Neuron (in vitro differentiated cells): ENCODE data around the gene PTCD1.
A peak's percentile ranks its signal among the peaks of the same experiment; 100 is the strongest.

Source experiments
- H2AFZ ChIP-seq: one replicate; pipeline ENCODE4 v1.6.1; 2013; ENCODE audit warnings: low read depth, mild to moderate bottlenecking, inconsistent platforms, low read length, moderate library complexity
- H3K27me3 ChIP-seq: one replicate; pipeline ENCODE4 v1.6.1; 2013; ENCODE audit warnings: low read length; ENCODE audit not compliant: insufficient read depth
- H3K36me3 ChIP-seq: one replicate; pipeline ENCODE4 v1.6.1; 2013; ENCODE audit warnings: low read length; ENCODE audit not compliant: insufficient read depth
- H3K4me1 ChIP-seq: one replicate; pipeline ENCODE4 v1.6.1; 2013; ENCODE audit warnings: low read length; ENCODE audit not compliant: insufficient read depth
- H3K4me3 ChIP-seq: 2 replicates; pipeline ENCODE4 v1.5.1; 2013; ENCODE audit warnings: mild to moderate bottlenecking, low read length, moderate library complexity
- H3K9me3 ChIP-seq: one replicate; pipeline ENCODE4 v1.6.1; 2013; ENCODE audit warnings: low read length

The PTCD1 gene

GRCh38 chr7:99438573-99439480 lies at the start of gene PTCD1, which contains the start of gene CPSF4:
Gene PTCD1, minus strand, starts transcription at chr7:99438798. Its CDS starts 3,556 bp downstream, at chr7:99435242.
Gene CPSF4, plus strand, starts transcription at chr7:99438943. Its CDS starts 140 bp downstream, at chr7:99439083.
- peaks cover 34% of the 10 kb centered on the region for H3K36me3 ChIP-seq

GRCh38 chr7:99485094-99485493 lies 46.5 kb upstream of the PTCD1 start:
- no peaks in the 10 kb centered on the region for H3K9me3 ChIP-seq
- H3K4me3 ChIP-seq: no peak overlapping the region
- H3K4me1 ChIP-seq: no peaks in the 10 kb centered on the region
- no peaks in the 10 kb centered on the region for H3K27me3 ChIP-seq
- peaks cover 32% of the 10 kb centered on the region for H3K36me3 ChIP-seq
- H2AFZ ChIP-seq: no peak overlapping the region

More at GRCh38 chr7:99438573-99439480, at the start of gene PTCD1, which contains the start of gene CPSF4:
- Histone ChIP-seq H3K27me3 (no peaks in the 10 kb centered on the region), H2AFZ (peak within 1 kb of the TSS; percentile 100), H3K4me1 (peaks cover 16% of the 10 kb centered on the region), H3K9me3 (no peaks in the 10 kb centered on the region), H3K4me3 (peak within 1 kb of the TSS; percentile 99)

- no peaks in the 10 kb centered on the region for H3K9me3 ChIP-seq
- H3K4me3 ChIP-seq: no peak overlapping the region
- H2AFZ ChIP-seq: no peak overlapping the region
- H3K27me3 ChIP-seq: no peaks in the 10 kb centered on the region
- peaks cover 46% of the 10 kb centered on the region for H3K36me3 ChIP-seq
- peaks cover 2% of the 10 kb centered on the region for H3K4me1 ChIP-seq
Observed at GRCh38 chr7:99478464-99479440, 40.2 kb upstream of the PTCD1 start.

GRCh38 chr7:99476107-99476506 lies 37.5 kb upstream of the PTCD1 start:
- Histone ChIP-seq H2AFZ (no peak overlapping the region), H3K4me1 (peaks cover 3% of the 10 kb centered on the region), H3K9me3 (no peaks in the 10 kb centered on the region), H3K4me3 (no peak overlapping the region), H3K27me3 (no peaks in the 10 kb centered on the region), H3K36me3 (peaks cover 39% of the 10 kb centered on the region)

GRCh38 chr7:99473315-99473596 lies 34.7 kb upstream of the PTCD1 start:
- Histone ChIP-seq H3K36me3 (peaks cover 16% of the 10 kb centered on the region), H3K27me3 (no peaks in the 10 kb centered on the region), H3K4me1 (peaks cover 3% of the 10 kb centered on the region), H2AFZ (peak overlapping the region; percentile 56), H3K4me3 (peak overlapping the region; percentile 86), H3K9me3 (no peaks in the 10 kb centered on the region)

GRCh38 chr7:99472561-99473314 lies 34.1 kb upstream of the PTCD1 start, which contains the start of gene ZNF789:
Gene ZNF789, plus strand, starts transcription at chr7:99472890. Its CDS starts 3,567 bp downstream, at chr7:99476457.
- H3K27me3 ChIP-seq: no peaks in the 10 kb centered on the region
- peak within 1 kb of the TSS; percentile 93 for H2AFZ ChIP-seq
- no peaks in the 10 kb centered on the region for H3K9me3 ChIP-seq
- H3K4me3 ChIP-seq: peak within 1 kb of the TSS; percentile 86
- peaks cover 3% of the 10 kb centered on the region for H3K4me1 ChIP-seq
- peaks cover 11% of the 10 kb centered on the region for H3K36me3 ChIP-seq

- no peak overlapping the region for H3K4me3 ChIP-seq
- no peak overlapping the region for H2AFZ ChIP-seq
- H3K9me3 ChIP-seq: no peaks in the 10 kb centered on the region
- no peaks in the 10 kb centered on the region for H3K27me3 ChIP-seq
- peaks cover 8% of the 10 kb centered on the region for H3K4me1 ChIP-seq
- H3K36me3 ChIP-seq: peaks cover 3% of the 10 kb centered on the region
Observed at GRCh38 chr7:99469381-99470065, 30.9 kb upstream of the PTCD1 start.

- Histone ChIP-seq H3K36me3 (peaks cover 7% of the 10 kb centered on the region), H2AFZ (no peak overlapping the region), H3K4me3 (no peak overlapping the region), H3K27me3 (no peaks in the 10 kb centered on the region), H3K4me1 (peaks cover 5% of the 10 kb centered on the region), H3K9me3 (peaks cover 2% of the 10 kb centered on the region)
Observed at GRCh38 chr7:99468336-99468918, 29.8 kb upstream of the PTCD1 start.

- Histone ChIP-seq H3K27me3 (no peaks in the 10 kb centered on the region), H3K4me1 (peaks cover 5% of the 10 kb centered on the region), H2AFZ (peak overlapping the region; percentile 83), H3K4me3 (peak overlapping the region; percentile 69), H3K36me3 (peaks cover 15% of the 10 kb centered on the region), H3K9me3 (peaks cover 2% of the 10 kb centered on the region)
Observed at GRCh38 chr7:99465421-99465768, 26.8 kb upstream of the PTCD1 start.

GRCh38 chr7:99461221-99461620 lies 22.6 kb upstream of the PTCD1 start:
- Histone ChIP-seq H3K27me3 (no peaks in the 10 kb centered on the region), H2AFZ (no peak overlapping the region), H3K4me1 (peaks cover 5% of the 10 kb centered on the region), H3K36me3 (peaks cover 56% of the 10 kb centered on the region), H3K4me3 (no peak overlapping the region), H3K9me3 (peaks cover 2% of the 10 kb centered on the region)

GRCh38 chr7:99460651-99461050 lies 22.1 kb upstream of the PTCD1 start:
- Histone ChIP-seq H3K36me3 (peaks cover 62% of the 10 kb centered on the region), H3K9me3 (peaks cover 2% of the 10 kb centered on the region), H3K4me1 (peaks cover 5% of the 10 kb centered on the region), H3K4me3 (no peak overlapping the region), H3K27me3 (no peaks in the 10 kb centered on the region), H2AFZ (no peak overlapping the region)

GRCh38 chr7:99459087-99459486 lies 20.5 kb upstream of the PTCD1 start:
- no peak overlapping the region for H3K4me3 ChIP-seq
- H2AFZ ChIP-seq: no peak overlapping the region
- no peaks in the 10 kb centered on the region for H3K4me1 ChIP-seq
- peaks cover 2% of the 10 kb centered on the region for H3K9me3 ChIP-seq
- no peaks in the 10 kb centered on the region for H3K27me3 ChIP-seq
- peaks cover 76% of the 10 kb centered on the region for H3K36me3 ChIP-seq
